Measurements from ENCODE around the gene NKIRAS2. TPM values are rescaled to one million over a fixed set of nuclear protein-coding genes. Genes with fewer than 3 reads are reported as not detected.

The NKIRAS2 gene
- total RNA-seq, 2 experiments from 2014 or later = 16.3 to 17.2 TPM

DNA sequence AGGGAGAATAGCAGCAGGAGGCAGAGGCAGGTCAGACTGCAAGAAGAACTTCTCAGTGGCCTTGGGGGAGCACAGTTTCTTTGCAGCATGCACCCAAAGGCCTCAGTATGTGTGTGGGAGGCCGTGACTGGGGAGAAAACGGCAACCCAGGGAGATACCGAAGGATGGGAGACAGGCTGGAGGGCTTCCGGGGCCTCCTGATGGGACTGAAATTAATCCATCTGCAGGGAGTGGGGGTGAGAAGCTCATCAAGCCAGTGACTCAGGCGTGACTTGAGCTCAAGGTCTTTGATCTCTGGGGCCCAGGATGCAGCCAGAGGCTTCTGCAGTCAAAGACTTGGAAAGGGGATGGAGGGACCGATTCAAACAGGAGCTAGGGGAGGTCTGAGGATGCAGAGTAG lies 35.6 kb downstream of the NKIRAS2 start:
- Mint-ChIP-seq H3K9me3 (ENCODE audit: low read depth) (no peaks in the 10 kb centered on the region), H3K4me3 (no peak overlapping the region), H3K36me3 (ENCODE audit: low read depth) (no peaks in the 10 kb centered on the region), H3K27me3 (peaks cover 21% of the 10 kb centered on the region), H3K4me1 (peaks cover 5% of the 10 kb centered on the region), H3K27ac (no peak overlapping the region)
- CTCF ChIA-PET = interaction anchor here (0.6 to 1.5 kb wide), 5 partner anchors 12 to 91 kb away, joined by 3 to 6 read pairs (median 3); no protein-coding TSS in a partner anchor
- DNase-seq = peak; percentile 38
- POLR2A ChIA-PET = interaction anchor here (0.5 kb wide), 1 partner anchor 180 kb away, joined by 4 read pairs; no protein-coding TSS in a partner anchor
- intact Hi-C loops (cut with DNase I, micrococcal nuclease) = no loop called here
- ATAC-seq = peak; percentile 60

DNA sequence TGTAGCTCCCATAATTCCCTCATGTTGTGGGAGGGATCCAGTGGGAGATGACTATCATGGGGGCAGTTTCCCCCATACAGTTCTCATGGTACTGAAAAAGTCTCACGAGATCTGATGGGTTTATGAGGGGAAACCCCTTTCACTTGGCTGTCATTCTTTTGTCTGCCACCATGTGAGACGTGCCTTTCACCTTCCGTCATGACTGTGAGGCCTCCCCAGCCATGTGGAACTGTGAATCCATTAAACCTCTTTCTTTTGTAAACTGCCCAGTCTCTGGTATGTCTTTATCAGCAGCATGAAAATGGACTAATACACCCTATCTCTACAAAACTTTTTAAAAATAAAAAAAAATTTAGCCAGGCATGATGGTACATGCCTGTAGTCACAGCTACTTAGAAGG lies 36.7 kb downstream of the NKIRAS2 start:
- CTCF ChIA-PET = interaction anchor here (1.3 to 1.5 kb wide), 2 partner anchors 11 to 63 kb away, joined by 3 read pairs; no protein-coding TSS in a partner anchor
- H3K36me3 Mint-ChIP-seq (ENCODE audit: low read depth) = no peaks in the 10 kb centered on the region
- peaks cover 3% of the 10 kb centered on the region for H3K4me1 Mint-ChIP-seq
- ATAC-seq (peak; percentile 31), DNase-seq (no peak)
- H3K27ac Mint-ChIP-seq = no peak overlapping the region
- peaks cover 15% of the 10 kb centered on the region for H3K27me3 Mint-ChIP-seq
- no peaks in the 10 kb centered on the region for H3K9me3 Mint-ChIP-seq (ENCODE audit: low read depth)
- intact Hi-C loops (cut with DNase I, micrococcal nuclease) = no loop called here
- POLR2A ChIA-PET = no interaction called here
- H3K4me3 Mint-ChIP-seq = no peak overlapping the region

DNA sequence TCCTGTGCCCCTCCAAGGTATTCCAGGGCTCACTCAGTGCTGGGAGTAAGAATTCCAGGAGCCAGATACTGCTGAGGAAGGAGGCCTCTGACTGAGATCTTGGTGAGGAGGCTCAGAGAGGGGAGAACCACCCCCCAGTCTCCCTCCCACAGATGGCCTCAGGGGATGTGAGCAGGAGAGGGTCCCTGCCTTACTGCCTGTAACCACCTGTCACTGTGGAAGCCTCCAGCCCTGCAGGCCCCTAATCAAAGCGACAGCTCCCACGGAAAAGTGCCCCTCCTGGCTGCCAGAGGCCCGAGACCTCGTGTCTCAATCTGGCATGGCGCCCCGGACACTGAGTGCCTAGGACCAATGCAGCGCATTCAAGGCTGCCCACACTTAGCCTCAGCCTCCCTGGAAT lies 38.2 kb downstream of the NKIRAS2 start:
- ChIA-PET CTCF (interaction anchor here (1.1 kb wide), 1 partner anchor 10 kb away, joined by 5 read pairs; no protein-coding TSS in a partner anchor), POLR2A (no interaction called here)
- no peak for DNase-seq
- Mint-ChIP-seq H3K27me3 (peaks cover 5% of the 10 kb centered on the region), H3K9me3 (ENCODE audit: low read depth) (no peaks in the 10 kb centered on the region), H3K27ac (no peak overlapping the region), H3K4me3 (no peak overlapping the region), H3K36me3 (ENCODE audit: low read depth) (no peaks in the 10 kb centered on the region), H3K4me1 (peaks cover 3% of the 10 kb centered on the region)
- intact Hi-C loops (cut with DNase I, micrococcal nuclease) = no loop called here
- no peak for ATAC-seq

DNA sequence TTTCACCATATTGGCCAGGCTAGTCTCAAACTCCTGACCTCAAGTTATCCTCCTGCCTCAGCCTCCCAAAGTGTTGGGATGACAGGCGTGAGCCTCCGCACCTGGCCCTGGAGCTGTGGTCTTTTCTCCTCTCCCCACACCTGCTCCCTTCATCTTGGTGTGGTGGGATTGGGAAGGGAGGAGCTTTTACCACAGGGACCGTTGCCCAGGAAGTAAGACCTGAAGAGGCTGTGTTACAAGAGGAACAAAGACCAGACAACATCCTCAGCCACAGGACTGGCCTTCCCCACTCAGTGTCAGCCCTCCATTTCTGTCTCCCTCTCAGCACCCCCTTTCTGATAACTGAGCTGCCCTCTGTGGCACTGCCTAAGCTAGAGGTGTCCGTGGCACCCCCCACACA lies 39.9 kb downstream of the NKIRAS2 start:
- H3K27ac Mint-ChIP-seq = no peak overlapping the region
- no peak for DNase-seq
- CTCF ChIA-PET = interaction anchor here (1.8 kb wide), 1 partner anchor 35 kb away, joined by 7 read pairs; no protein-coding TSS in a partner anchor
- no peaks in the 10 kb centered on the region for H3K36me3 Mint-ChIP-seq (ENCODE audit: low read depth)
- POLR2A ChIA-PET = interaction anchor here (0.7 kb wide), 1 partner anchor 869 kb away, joined by 3 read pairs; no protein-coding TSS in a partner anchor
- H3K4me3 Mint-ChIP-seq = no peak overlapping the region
- intact Hi-C loops (cut with DNase I, micrococcal nuclease) = no loop called here
- ATAC-seq = no peak
- no peaks in the 10 kb centered on the region for H3K27me3 Mint-ChIP-seq
- no peaks in the 10 kb centered on the region for H3K9me3 Mint-ChIP-seq (ENCODE audit: low read depth)
- H3K4me1 Mint-ChIP-seq = peaks cover 16% of the 10 kb centered on the region

DNA sequence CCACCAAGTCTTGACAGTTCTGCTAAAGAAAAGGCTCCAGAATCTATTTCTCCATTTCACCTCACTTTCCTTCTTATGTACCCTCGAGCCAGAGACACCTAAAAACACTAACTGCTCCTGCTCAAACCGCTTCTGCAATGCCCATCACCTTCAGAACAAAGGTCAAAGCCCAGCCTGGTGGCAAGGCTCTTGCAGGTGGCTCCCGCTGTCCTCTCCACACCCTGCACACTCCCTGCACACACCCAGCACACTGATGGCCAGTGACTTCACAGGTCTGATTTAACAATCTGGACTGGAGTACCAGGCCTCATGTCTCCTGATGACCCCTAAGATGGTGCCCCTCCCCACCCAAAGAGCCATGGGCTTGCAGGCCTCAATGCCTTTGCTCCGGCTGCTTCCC lies 40.3 kb downstream of the NKIRAS2 start:
- no peak for ATAC-seq
- DNase-seq = no peak
- Mint-ChIP-seq H3K27me3 (no peaks in the 10 kb centered on the region), H3K36me3 (ENCODE audit: low read depth) (no peaks in the 10 kb centered on the region), H3K9me3 (ENCODE audit: low read depth) (no peaks in the 10 kb centered on the region), H3K27ac (no peak overlapping the region), H3K4me1 (peaks cover 17% of the 10 kb centered on the region), H3K4me3 (no peak overlapping the region)
- CTCF ChIA-PET = interaction anchor here (0.7 to 1.8 kb wide), 2 partner anchors 35 to 37 kb away, joined by 3 to 7 read pairs; no protein-coding TSS in a partner anchor
- POLR2A ChIA-PET = interaction anchor here (0.7 kb wide), 1 partner anchor 869 kb away, joined by 3 read pairs; no protein-coding TSS in a partner anchor
- intact Hi-C loops (cut with DNase I, micrococcal nuclease) = no loop called here

DNA sequence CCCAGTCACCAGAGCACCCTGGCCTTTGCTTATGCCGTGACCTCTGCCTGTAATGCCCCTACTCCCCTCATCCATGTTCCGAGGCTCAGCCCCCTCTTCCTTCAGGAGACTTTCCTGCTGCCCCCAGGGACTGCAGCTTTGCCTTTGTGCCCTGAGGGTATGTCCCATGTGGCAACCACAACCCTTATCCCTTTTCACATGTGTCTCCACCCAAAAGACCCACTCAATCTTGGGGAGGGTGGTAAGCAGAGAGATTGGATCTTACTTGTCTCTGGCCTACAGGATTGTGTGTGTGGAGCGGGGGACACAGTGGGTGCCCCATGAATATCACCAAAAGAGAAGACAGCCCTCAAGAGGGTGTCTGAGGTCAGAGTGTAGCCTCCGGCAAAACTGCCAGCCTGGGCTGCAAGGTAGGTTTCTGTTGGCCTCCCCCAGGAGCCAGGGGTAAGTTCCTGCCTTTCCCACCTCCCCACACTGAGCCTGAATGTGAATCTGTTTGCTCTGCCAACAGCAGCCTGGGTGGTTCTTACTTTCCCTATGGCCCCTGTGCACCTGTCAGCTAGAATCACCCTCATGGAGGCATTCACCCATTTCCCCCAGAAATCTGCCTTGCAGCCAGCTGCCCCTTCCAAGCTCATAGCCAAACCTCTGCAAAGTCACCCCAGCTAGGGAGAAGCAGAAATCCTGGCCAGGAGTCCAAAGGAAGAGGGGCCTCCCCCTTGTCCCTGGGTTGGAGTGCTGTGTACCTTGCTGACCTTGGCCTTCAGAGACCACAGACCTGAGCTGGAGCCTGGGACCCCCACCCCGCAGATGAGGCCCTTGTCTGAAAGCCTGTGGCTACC lies 42.0 kb downstream of the NKIRAS2 start:
- H3K27ac Mint-ChIP-seq = no peak overlapping the region
- H3K4me1 Mint-ChIP-seq = peaks cover 15% of the 10 kb centered on the region
- H3K9me3 Mint-ChIP-seq (ENCODE audit: low read depth) = no peaks in the 10 kb centered on the region
- POLR2A ChIA-PET = no interaction called here
- H3K27me3 Mint-ChIP-seq = no peaks in the 10 kb centered on the region
- ATAC-seq = no peak
- no peaks in the 10 kb centered on the region for H3K36me3 Mint-ChIP-seq (ENCODE audit: low read depth)
- CTCF ChIA-PET = no interaction called here
- intact Hi-C loops (cut with DNase I, micrococcal nuclease) = no loop called here
- no peak for DNase-seq
- H3K4me3 Mint-ChIP-seq = no peak overlapping the region

DNA sequence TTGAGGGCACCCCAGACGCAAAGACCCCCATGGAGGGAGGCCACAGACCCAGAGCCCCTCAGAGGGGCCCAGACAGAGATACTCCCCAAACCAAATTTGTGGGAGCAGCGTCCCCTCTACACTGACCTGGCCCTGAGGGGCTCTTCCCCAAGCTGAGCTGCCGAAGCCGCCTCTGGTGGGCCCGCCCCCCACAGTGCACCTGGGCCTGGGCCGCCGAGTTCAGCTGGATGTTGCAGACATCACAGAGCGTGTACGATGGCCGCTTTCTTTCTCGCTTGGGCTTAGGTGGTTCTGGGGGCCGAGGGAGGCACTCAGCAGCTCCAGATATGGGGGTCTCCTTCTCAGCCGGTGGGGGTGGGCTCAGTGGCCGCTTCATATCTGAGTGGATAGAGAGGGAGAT lies 42.8 kb downstream of the NKIRAS2 start:
- peaks cover 15% of the 10 kb centered on the region for H3K4me1 Mint-ChIP-seq
- no peak overlapping the region for H3K4me3 Mint-ChIP-seq
- no peak for DNase-seq
- CTCF ChIA-PET = interaction anchor here (0.6 to 1.7 kb wide), 3 partner anchors 37 to 219 kb away, joined by 3 to 4 read pairs (median 3); no protein-coding TSS in a partner anchor
- H3K27ac Mint-ChIP-seq = no peak overlapping the region
- no peaks in the 10 kb centered on the region for H3K9me3 Mint-ChIP-seq (ENCODE audit: low read depth)
- no peak for ATAC-seq
- POLR2A ChIA-PET = no interaction called here
- intact Hi-C loops (cut with DNase I, micrococcal nuclease) = loop anchor here in 1 of 2 experiments (1.0 kb wide), 1 partner anchor 99 kb away; no protein-coding TSS in a partner anchor
- no peaks in the 10 kb centered on the region for H3K36me3 Mint-ChIP-seq (ENCODE audit: low read depth)
- H3K27me3 Mint-ChIP-seq = no peaks in the 10 kb centered on the region

DNA sequence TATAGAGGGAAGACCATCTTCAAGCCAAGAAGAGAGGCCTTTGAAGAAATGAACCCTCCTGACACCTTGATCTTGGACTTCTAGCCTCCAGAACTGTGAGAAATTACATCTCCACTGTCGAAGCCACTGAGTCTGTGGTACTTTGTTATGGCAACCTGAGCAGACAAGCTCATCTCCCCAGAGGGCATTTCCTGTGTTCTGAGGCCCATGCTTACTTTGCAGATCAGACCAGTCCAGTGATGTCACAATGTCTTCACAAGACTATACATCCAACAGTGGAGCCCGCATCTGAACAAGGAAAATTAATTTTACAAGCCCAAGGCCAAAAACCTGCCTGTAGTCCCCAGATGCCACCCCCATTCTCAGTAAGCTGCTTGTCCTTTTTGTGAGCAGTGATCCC lies 45.3 kb downstream of the NKIRAS2 start:
- H3K36me3 Mint-ChIP-seq (ENCODE audit: low read depth) = no peaks in the 10 kb centered on the region
- H3K4me1 Mint-ChIP-seq = peaks cover 15% of the 10 kb centered on the region
- H3K27ac Mint-ChIP-seq = peak overlapping the region; percentile 1
- ATAC-seq = no peak
- H3K4me3 Mint-ChIP-seq = no peak overlapping the region
- DNase-seq = no peak
- no peaks in the 10 kb centered on the region for H3K27me3 Mint-ChIP-seq
- CTCF ChIA-PET = interaction anchor here (0.6 to 2.1 kb wide), 17 partner anchors 9 to 88 kb away, joined by 3 to 9 read pairs (median 3); partner anchors contain the start of genes DNAJC7 and KAT2A
- POLR2A ChIA-PET = no interaction called here
- intact Hi-C loops (cut with DNase I, micrococcal nuclease) = no loop called here
- no peaks in the 10 kb centered on the region for H3K9me3 Mint-ChIP-seq (ENCODE audit: low read depth)

DNA sequence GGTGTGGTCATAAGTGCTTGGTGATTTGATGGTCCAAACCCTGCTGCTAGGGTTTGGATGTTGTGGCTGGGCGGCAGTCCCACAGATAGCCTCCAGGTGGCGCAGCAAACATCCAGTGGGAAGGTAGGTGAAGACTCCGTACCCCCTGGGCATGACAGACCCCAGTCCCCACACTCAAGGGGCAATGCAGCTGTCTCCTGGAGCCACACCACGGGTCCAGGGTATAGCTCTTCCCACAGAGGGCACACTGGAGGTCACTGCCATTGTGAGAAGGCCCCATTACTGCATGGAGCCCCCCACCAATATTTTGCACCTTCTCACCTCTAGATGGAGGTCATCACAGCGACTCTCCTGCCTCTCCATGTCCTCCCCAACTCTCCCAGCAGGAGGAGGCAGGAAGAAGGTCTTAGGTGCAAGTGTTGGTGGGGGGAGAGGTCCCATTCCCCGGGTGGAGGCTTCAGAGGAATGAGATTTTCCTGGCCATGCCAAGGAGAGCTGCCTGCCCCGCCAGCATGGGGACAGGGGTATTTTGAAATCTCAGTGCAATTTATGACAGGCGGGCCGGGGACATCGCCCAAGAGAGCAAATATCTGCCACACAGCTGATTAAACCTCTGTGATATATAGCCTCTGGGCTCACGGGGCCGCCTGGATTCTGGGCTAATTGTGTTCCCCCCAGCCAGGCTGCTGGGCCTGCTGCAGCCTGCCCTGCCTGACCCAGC lies 47.6 kb downstream of the NKIRAS2 start:
- peak; percentile 85 for DNase-seq
- ChIA-PET POLR2A (no interaction called here), CTCF (interaction anchor here (0.5 to 2.1 kb wide), 34 partner anchors 9 to 353 kb away, joined by 3 to 10 read pairs (median 4); partner anchors contain the start of genes DHX58, NKIRAS2, ODAD4 and ZNF385C)
- no peak overlapping the region for H3K4me3 Mint-ChIP-seq
- H3K27ac Mint-ChIP-seq = no peak overlapping the region
- peak; percentile 62 for ATAC-seq
- H3K4me1 Mint-ChIP-seq = peaks cover 21% of the 10 kb centered on the region
- H3K9me3 Mint-ChIP-seq (ENCODE audit: low read depth) = no peaks in the 10 kb centered on the region
- no peaks in the 10 kb centered on the region for H3K36me3 Mint-ChIP-seq (ENCODE audit: low read depth)
- H3K27me3 Mint-ChIP-seq = peaks cover 9% of the 10 kb centered on the region
- intact Hi-C loops (cut with DNase I, micrococcal nuclease) = loop anchor here (1.0 to 2.0 kb wide), 5 partner anchors 34 to 339 kb away; partner anchors contain the start of gene KCNH4 (in 1 of the 2)

DNA sequence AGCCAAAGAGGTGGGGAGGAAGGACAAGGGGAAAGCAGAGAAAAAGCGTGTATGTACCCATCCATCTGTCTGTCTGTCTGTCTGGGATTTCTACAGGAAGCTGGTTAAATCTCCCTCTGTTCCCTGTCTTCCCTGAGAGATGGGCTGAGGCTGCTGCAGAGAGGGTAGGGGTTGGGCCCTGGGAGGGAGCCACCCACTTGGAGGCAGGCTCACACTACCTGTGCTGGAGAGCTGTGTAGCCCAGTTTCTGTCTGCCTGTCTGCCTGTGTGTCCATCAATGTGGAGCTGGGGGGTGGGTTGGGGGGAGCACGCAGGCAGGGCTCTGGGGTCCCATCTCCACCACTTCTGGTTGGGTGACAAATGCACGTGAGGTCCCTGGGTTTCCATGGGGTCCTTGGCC lies 49.1 kb downstream of the NKIRAS2 start:
- H3K27me3 Mint-ChIP-seq = peaks cover 14% of the 10 kb centered on the region
- intact Hi-C loops (cut with DNase I, micrococcal nuclease) = no loop called here
- peaks cover 12% of the 10 kb centered on the region for H3K4me1 Mint-ChIP-seq
- ATAC-seq (no peak), DNase-seq (no peak)
- H3K36me3 Mint-ChIP-seq (ENCODE audit: low read depth) = no peaks in the 10 kb centered on the region
- ChIA-PET POLR2A (no interaction called here), CTCF (interaction anchor here (1.2 to 1.9 kb wide), 3 partner anchors 29 to 49 kb away, joined by 3 to 8 read pairs (median 3); partner anchors contain the start of gene ZNF385C)
- no peak overlapping the region for H3K4me3 Mint-ChIP-seq
- H3K9me3 Mint-ChIP-seq (ENCODE audit: low read depth) = no peaks in the 10 kb centered on the region
- H3K27ac Mint-ChIP-seq = no peak overlapping the region

DNA sequence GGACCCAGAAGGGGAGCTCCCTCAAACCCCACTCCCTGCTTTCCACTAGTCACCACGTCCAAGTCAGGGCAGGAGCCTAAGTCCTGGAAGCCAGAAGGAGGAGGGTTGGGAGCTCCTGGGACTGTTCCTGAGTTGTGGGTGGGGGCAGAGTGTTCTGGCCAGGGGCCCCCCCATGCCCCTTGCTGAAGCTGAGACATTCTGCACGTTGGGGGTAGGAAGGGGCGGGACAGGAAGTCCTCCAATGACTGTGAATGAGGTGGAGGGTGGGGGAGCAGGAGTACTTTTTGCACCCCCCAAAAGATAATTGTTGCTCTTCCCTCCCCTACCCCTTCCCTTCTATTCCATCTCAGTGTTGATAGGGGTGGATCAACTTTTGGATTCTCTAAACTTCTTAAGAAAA lies 51.9 kb downstream of the NKIRAS2 start:
- DNase-seq = no peak
- Mint-ChIP-seq H3K4me3 (peak overlapping the region; percentile 33), H3K27me3 (peaks cover 15% of the 10 kb centered on the region), H3K27ac (no peak overlapping the region), H3K36me3 (ENCODE audit: low read depth) (no peaks in the 10 kb centered on the region), H3K4me1 (peaks cover 6% of the 10 kb centered on the region), H3K9me3 (ENCODE audit: low read depth) (no peaks in the 10 kb centered on the region)
- intact Hi-C loops (cut with DNase I, micrococcal nuclease) = no loop called here
- ChIA-PET POLR2A (no interaction called here), CTCF (interaction anchor here (0.6 to 1.3 kb wide), 4 partner anchors 24 to 110 kb away, joined by 3 to 5 read pairs (median 4); no protein-coding TSS in a partner anchor)
- ATAC-seq = no peak

Measured in activated CD4-positive, alpha-beta T cell treated with anti-CD3 and anti-CD28 coated beads for 36 hours (primary cell).